HEK293 (cell line): Measurements from ENCODE around the gene TRMU.

Source experiments
- CTCF ChIA-PET: fragments of 350-600 bp; formaldehyde crosslinking; extraction: SDS; loops from one replicate; lab custom pipeline; 2021; ENCODE audit warnings: antibody characterized with exemption; lab: Yijun Ruan, JAX
- POLR2A ChIA-PET: fragments of 300-600 bp; formaldehyde crosslinking; extraction: SDS; loops from one replicate; lab custom pipeline; 2020; ENCODE audit warnings: antibody characterized with exemption, inconsistent platforms; lab: Yijun Ruan, JAX
- H3K27ac ChIP-seq: fragments of 200-500 bp; sonication (Bioruptor generic); 2 replicates; pipeline ENCODE4 v1.5.1; 2014; ENCODE audit warnings: low read depth, low read length, control low read depth, inconsistent platforms; ENCODE audit errors: extremely low read depth
- H3K36me3 ChIP-seq, 2 experiments: fragments of 200-500 bp in 1 of 2; sonication (Bioruptor generic) in 1 of 2; 1 replicate in 1 of 2; 2 replicates in 1 of 2; pipeline ENCODE4 v1.5.1; 2014 to 2017; ENCODE audit warnings: inconsistent platforms in 2 of 2, low read length in 2 of 2; ENCODE audit not compliant: control insufficient read depth in 2 of 2, insufficient read depth in 1 of 2
- H3K4me1 ChIP-seq: fragments of 200-500 bp; sonication (Bioruptor generic); 2 replicates; pipeline ENCODE4 v1.5.1; 2014; ENCODE audit warnings: mild to moderate bottlenecking, low read length, inconsistent platforms; ENCODE audit not compliant: control insufficient read depth, insufficient read depth
- H3K4me3 ChIP-seq: 2 replicates; pipeline ENCODE4 v1.5.1; 2011; ENCODE audit warnings: low read depth, mild to moderate bottlenecking, control low read depth, low read length, moderate library complexity
- H3K9me3 ChIP-seq: fragments of 200-500 bp; sonication (Bioruptor generic); 2 replicates; pipeline ENCODE4 v1.5.1; 2014; ENCODE audit warnings: low read depth, low read length, inconsistent platforms; ENCODE audit not compliant: control insufficient read depth, insufficient read depth
- HOXA7 ChIP-seq: sonication (generic); formaldehyde crosslinking; IDR thresholded peaks from 2 replicates; pipeline ENCODE4 v1.8.1; 2022; ENCODE audit warnings: missing genetic modification reagents, borderline replicate concordance
- IKZF3 ChIP-seq: fragments of 450-650 bp; IDR thresholded peaks from 2 replicates; pipeline ENCODE4 v1.5.0; 2018; ENCODE audit warnings: missing biosample characterization, mild to moderate bottlenecking, missing genetic modification characterization, moderate library complexity
- SETDB1 ChIP-seq: IDR thresholded peaks from one replicate; pipeline ENCODE4 v1.6.1; 2017; ENCODE audit warnings: mild to moderate bottlenecking, low read length, moderate library complexity, mixed read lengths; ENCODE audit not compliant: insufficient read length
- ZBTB21 ChIP-seq: fragments of 450-650 bp; formaldehyde crosslinking; IDR thresholded peaks from 2 replicates; pipeline ENCODE4 v1.5.1; 2017; ENCODE audit warnings: missing biosample characterization, missing genetic modification characterization
- ZFP69B ChIP-seq: fragments of 450-650 bp; formaldehyde crosslinking; IDR thresholded peaks from 2 replicates; pipeline ENCODE4 v1.5.1; 2016; ENCODE audit warnings: missing biosample characterization, missing genetic modification characterization
- ZIC2 ChIP-seq: fragments of 450-650 bp; formaldehyde crosslinking; IDR thresholded peaks from 2 replicates; pipeline ENCODE4 v1.5.1; 2016; ENCODE audit warnings: missing biosample characterization, missing genetic modification characterization
- ZNF112 ChIP-seq: fragments of 450-650 bp; formaldehyde crosslinking; IDR thresholded peaks from 2 replicates; pipeline ENCODE4 v1.5.0; 2017; ENCODE audit warnings: missing biosample characterization, missing genetic modification characterization
- ZNF174 ChIP-seq: fragments of 450-650 bp; formaldehyde crosslinking; IDR thresholded peaks from 2 replicates; pipeline ENCODE4 v1.5.0; 2017; ENCODE audit warnings: missing biosample characterization, mild to moderate bottlenecking, missing genetic modification characterization
- ZNF391 ChIP-seq: fragments of 450-650 bp; formaldehyde crosslinking; IDR thresholded peaks from 2 replicates; pipeline ENCODE4 v1.5.1; 2016; ENCODE audit warnings: low read depth, missing biosample characterization, missing genetic modification characterization, borderline replicate concordance
- ZNF394 ChIP-seq: fragments of 450-650 bp; formaldehyde crosslinking; IDR thresholded peaks from 2 replicates; pipeline ENCODE4 v1.5.1; 2016; ENCODE audit warnings: missing biosample characterization, missing genetic modification characterization, mild to moderate bottlenecking, moderate library complexity, borderline replicate concordance
- ZNF48 ChIP-seq: fragments of 450-650 bp; formaldehyde crosslinking; IDR thresholded peaks from 2 replicates; pipeline ENCODE4 v1.5.1; 2016; ENCODE audit warnings: missing biosample characterization, missing genetic modification characterization
- ZNF555 ChIP-seq: fragments of 450-650 bp; formaldehyde crosslinking; conservative IDR thresholded peaks from 2 replicates; pipeline ENCODE4 v1.5.1; 2017; ENCODE audit warnings: missing biosample characterization, mild to moderate bottlenecking, missing genetic modification characterization, inconsistent platforms
- ZNF610 ChIP-seq: fragments of 450-650 bp; formaldehyde crosslinking; IDR thresholded peaks from 2 replicates; pipeline ENCODE4 v1.5.1; 2016; ENCODE audit warnings: missing biosample characterization, missing genetic modification characterization, borderline replicate concordance
- ZNF626 ChIP-seq: fragments of 450-650 bp; sonication (Bioruptor Pico); formaldehyde crosslinking; IDR thresholded peaks from 2 replicates; pipeline ENCODE4 v1.5.1; 2018; ENCODE audit warnings: missing biosample characterization, missing genetic modification characterization, inconsistent platforms
- ZNF701 ChIP-seq: fragments of 450-650 bp; formaldehyde crosslinking; IDR thresholded peaks from 2 replicates; pipeline ENCODE4 v1.5.1; 2016; ENCODE audit warnings: missing biosample characterization, missing genetic modification characterization
- ZNF843 ChIP-seq: fragments of 450-650 bp; formaldehyde crosslinking; IDR thresholded peaks from 2 replicates; pipeline ENCODE4 v1.5.1; 2016; ENCODE audit warnings: missing biosample characterization, missing genetic modification characterization
- TF ChIP-seq, protein P1 (sequence below): fragments of 450-650 bp; formaldehyde crosslinking; IDR thresholded peaks from 2 replicates; pipeline ENCODE4 v1.5.1; 2017; ENCODE audit warnings: missing biosample characterization, mild to moderate bottlenecking, missing genetic modification characterization, moderate library complexity
- TF ChIP-seq, protein P2 (sequence below): fragments of 450-650 bp; formaldehyde crosslinking; IDR thresholded peaks from 2 replicates; pipeline ENCODE4 v1.5.1; 2016; ENCODE audit warnings: missing biosample characterization, missing genetic modification characterization
- TF ChIP-seq, protein P3 (sequence below): fragments of 450-650 bp; formaldehyde crosslinking; IDR thresholded peaks from 2 replicates; pipeline ENCODE4 v1.5.1; 2016; ENCODE audit warnings: missing biosample characterization, missing genetic modification characterization
- TF ChIP-seq, protein P4 (sequence below): fragments of 450-650 bp; formaldehyde crosslinking; IDR thresholded peaks from 2 replicates; pipeline ENCODE4 v1.5.1; 2016; ENCODE audit warnings: missing biosample characterization, missing genetic modification characterization
- TF ChIP-seq, protein P5 (sequence below): fragments of 450-650 bp; formaldehyde crosslinking; IDR thresholded peaks from 2 replicates; pipeline ENCODE4 v1.5.1; 2016; ENCODE audit warnings: missing biosample characterization, missing genetic modification characterization

The TRMU gene

DNA sequence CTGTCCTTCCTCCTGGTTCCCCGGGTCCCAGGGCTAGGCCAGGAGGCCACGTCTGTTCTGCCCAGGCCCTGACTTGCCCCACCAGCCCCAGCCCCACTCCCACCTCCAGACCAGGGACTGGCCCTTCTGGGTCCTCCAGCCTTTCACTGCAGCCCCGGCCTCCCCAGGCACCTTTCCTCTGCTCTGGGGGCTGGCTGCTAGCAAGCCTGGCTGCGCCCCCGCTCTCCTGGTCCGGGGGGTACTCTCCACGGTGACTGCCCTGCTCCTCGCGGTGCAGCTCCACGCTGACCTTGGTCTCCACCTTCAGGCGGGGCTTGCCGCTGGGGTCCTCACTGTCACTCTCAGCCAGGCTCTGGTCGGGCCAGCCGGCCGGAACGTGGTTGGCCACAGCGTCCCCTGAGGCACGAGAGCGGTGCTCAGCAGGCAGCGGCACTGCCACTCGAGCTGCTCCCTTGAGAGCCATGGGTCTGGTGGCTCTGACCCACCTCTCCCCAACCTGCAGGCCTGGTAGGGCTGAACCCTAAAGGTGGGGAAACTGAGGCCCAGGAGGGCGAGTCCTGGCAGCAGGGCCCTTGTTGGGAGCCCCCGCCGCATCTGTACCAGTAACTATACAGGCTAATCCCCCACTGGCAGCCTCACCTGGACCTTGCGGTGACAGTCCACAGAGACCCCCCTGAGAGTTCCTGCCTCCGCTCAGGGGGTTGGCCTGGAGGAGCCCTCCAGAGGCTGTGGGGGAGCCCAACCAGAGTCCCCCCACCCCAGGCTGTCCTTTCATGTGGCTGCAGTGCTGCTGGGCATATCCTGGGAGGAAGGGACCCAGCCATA is 29.0 kb downstream of the TRMU start:
- no peaks in the 10 kb centered on the region for H3K9me3 ChIP-seq
- no peak overlapping the region for H3K27ac ChIP-seq
- no peak overlapping the region for H3K4me3 ChIP-seq
- no peaks in the 10 kb centered on the region for H3K4me1 ChIP-seq
- CTCF ChIA-PET, result no interaction called here
- TF ChIP-seq ZFP69B (tag by site-specific recombination), result no peak
- no peak for TF ChIP-seq ZIC2 (tag by site-specific recombination)
- no peak for TF ChIP-seq IKZF3 (tag by site-specific recombination)
- TF ChIP-seq, protein P1, sequence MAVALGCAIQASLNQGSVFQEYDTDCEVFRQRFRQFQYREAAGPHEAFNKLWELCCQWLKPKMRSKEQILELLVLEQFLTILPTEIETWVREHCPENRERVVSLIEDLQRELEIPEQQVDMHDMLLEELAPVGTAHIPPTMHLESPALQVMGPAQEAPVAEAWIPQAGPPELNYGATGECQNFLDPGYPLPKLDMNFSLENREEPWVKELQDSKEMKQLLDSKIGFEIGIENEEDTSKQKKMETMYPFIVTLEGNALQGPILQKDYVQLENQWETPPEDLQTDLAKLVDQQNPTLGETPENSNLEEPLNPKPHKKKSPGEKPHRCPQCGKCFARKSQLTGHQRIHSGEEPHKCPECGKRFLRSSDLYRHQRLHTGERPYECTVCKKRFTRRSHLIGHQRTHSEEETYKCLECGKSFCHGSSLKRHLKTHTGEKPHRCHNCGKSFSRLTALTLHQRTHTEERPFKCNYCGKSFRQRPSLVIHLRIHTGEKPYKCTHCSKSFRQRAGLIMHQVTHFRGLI (tag by site-specific recombination), result peak; percentile 72; the same call in 1 of the 2 replicates
- POLR2A ChIA-PET, result no interaction called here
- peaks cover 0 to 56% of the 10 kb centered on the region in 2 experiments; a peak in 1 of 3 replicates for H3K36me3 ChIP-seq

DNA sequence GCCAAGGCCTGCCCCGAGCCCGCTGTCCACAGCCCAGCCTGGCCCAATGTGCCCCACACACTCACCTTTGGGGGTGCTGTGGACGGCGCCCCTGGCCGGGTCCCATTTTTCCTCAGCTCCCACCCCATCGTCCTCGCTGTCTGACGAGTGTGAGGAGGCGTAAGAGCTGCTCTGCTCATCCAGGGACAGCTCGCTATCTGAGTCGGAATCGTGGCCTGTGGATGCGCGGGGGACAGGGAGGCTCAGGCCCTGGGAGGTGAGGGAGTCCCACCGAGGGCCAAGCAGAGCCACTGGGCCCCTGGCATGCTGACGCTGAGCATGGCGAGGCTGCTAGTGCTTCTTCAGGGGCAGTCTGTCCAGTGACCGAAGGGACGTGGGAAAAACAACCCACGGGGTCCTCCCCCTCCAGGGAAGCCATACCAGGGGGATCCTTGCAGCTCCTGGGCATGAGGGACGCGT is 29.7 kb downstream of the TRMU start:
- H3K4me1 ChIP-seq, result no peaks in the 10 kb centered on the region
- ChIA-PET POLR2A (no interaction called here), CTCF (no interaction called here)
- H3K27ac ChIP-seq, result no peak overlapping the region
- TF ChIP-seq, protein P2, sequence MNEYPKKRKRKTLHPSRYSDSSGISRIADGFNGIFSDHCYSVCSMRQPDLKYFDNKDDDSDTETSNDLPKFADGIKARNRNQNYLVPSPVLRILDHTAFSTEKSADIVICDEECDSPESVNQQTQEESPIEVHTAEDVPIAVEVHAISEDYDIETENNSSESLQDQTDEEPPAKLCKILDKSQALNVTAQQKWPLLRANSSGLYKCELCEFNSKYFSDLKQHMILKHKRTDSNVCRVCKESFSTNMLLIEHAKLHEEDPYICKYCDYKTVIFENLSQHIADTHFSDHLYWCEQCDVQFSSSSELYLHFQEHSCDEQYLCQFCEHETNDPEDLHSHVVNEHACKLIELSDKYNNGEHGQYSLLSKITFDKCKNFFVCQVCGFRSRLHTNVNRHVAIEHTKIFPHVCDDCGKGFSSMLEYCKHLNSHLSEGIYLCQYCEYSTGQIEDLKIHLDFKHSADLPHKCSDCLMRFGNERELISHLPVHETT (tag by site-specific recombination), result no peak
- TF ChIP-seq ZNF174, result no peak
- no peak for TF ChIP-seq ZNF112 (tag by site-specific recombination)
- TF ChIP-seq, protein P1 (tag by site-specific recombination), result no peak
- TF ChIP-seq, protein P3, sequence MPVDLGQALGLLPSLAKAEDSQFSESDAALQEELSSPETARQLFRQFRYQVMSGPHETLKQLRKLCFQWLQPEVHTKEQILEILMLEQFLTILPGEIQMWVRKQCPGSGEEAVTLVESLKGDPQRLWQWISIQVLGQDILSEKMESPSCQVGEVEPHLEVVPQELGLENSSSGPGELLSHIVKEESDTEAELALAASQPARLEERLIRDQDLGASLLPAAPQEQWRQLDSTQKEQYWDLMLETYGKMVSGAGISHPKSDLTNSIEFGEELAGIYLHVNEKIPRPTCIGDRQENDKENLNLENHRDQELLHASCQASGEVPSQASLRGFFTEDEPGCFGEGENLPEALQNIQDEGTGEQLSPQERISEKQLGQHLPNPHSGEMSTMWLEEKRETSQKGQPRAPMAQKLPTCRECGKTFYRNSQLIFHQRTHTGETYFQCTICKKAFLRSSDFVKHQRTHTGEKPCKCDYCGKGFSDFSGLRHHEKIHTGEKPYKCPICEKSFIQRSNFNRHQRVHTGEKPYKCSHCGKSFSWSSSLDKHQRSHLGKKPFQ (tag by site-specific recombination), result no peak
- no peak for TF ChIP-seq HOXA7 (CRISPR knock-in tag)
- TF ChIP-seq ZNF701, result no peak
- TF ChIP-seq ZNF394 (tag by site-specific recombination), result no peak
- TF ChIP-seq ZNF555, result no peak
- TF ChIP-seq ZNF843 (tag by site-specific recombination), result no peak
- H3K9me3 ChIP-seq, result no peaks in the 10 kb centered on the region
- peaks cover 0 to 49% of the 10 kb centered on the region in 2 experiments; a peak in 1 of 3 replicates for H3K36me3 ChIP-seq
- no peak overlapping the region for H3K4me3 ChIP-seq

DNA sequence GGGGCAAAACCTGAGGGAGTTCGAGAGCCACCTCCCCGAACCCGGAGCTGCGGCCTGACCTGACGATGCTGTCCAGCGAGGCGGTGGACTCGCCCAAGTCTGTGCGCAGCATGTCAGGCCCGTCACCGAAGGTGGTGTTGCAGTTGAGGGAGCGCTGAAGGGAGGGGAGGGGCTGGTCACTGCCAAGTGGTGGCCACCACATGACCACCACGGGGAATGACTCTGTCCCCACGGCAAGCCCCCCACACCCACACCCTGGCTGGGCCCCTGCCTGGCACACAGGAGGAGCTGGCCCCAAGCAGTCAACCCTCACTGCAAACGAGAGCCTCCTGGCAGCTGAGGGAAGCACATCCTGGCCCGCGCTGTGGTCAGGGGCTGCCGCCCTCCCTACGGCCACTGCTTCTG is 30.8 kb downstream of the TRMU start:
- Histone ChIP-seq H3K4me3 (no peak overlapping the region), H3K27ac (no peak overlapping the region), H3K9me3 (no peaks in the 10 kb centered on the region), H3K4me1 (no peaks in the 10 kb centered on the region), H3K36me3 (peaks cover 0 to 40% of the 10 kb centered on the region in 2 experiments; a peak in 1 of 3 replicates)
- POLR2A ChIA-PET, result interaction anchor here (0.7 kb wide), 1 partner anchor 56 kb away, joined by 3 read pairs; no protein-coding TSS in a partner anchor
- CTCF ChIA-PET, result interaction anchor here (0.6 to 2.6 kb wide), 6 partner anchors 12 to 250 kb away, joined by 3 to 77 read pairs (median 4); no protein-coding TSS in a partner anchor
- no peak for TF ChIP-seq ZNF391 (tag by site-specific recombination)
- TF ChIP-seq, protein P4, sequence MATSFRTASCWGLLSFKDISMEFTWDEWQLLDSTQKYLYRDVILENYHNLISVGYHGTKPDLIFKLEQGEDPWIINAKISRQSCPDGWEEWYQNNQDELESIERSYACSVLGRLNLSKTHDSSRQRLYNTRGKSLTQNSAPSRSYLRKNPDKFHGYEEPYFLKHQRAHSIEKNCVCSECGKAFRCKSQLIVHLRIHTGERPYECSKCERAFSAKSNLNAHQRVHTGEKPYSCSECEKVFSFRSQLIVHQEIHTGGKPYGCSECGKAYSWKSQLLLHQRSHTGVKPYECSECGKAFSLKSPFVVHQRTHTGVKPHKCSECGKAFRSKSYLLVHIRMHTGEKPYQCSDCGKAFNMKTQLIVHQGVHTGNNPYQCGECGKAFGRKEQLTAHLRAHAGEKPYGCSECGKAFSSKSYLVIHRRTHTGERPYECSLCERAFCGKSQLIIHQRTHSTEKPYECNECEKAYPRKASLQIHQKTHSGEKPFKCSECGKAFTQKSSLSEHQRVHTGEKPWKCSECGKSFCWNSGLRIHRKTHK (tag by site-specific recombination), result no peak
- TF ChIP-seq, protein P5, sequence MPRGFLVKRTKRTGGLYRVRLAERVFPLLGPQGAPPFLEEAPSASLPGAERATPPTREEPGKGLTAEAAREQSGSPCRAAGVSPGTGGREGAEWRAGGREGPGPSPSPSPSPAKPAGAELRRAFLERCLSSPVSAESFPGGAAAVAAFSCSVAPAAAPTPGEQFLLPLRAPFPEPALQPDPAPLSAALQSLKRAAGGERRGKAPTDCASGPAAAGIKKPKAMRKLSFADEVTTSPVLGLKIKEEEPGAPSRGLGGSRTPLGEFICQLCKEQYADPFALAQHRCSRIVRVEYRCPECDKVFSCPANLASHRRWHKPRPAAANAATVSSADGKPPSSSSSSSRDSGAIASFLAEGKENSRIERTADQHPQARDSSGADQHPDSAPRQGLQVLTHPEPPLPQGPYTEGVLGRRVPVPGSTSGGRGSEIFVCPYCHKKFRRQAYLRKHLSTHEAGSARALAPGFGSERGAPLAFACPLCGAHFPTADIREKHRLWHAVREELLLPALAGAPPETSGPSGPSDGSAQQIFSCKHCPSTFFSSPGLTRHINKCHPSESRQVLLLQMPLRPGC, result no peak
- no peak for TF ChIP-seq SETDB1
- no peak for TF ChIP-seq ZNF626 (tag by site-specific recombination)
- TF ChIP-seq ZNF610 (tag by site-specific recombination), result no peak
- no peak for TF ChIP-seq ZBTB21 (tag by site-specific recombination)
- no peak for TF ChIP-seq ZNF48 (tag by site-specific recombination)
